ENCODE data around the gene SHC3.

DNA sequence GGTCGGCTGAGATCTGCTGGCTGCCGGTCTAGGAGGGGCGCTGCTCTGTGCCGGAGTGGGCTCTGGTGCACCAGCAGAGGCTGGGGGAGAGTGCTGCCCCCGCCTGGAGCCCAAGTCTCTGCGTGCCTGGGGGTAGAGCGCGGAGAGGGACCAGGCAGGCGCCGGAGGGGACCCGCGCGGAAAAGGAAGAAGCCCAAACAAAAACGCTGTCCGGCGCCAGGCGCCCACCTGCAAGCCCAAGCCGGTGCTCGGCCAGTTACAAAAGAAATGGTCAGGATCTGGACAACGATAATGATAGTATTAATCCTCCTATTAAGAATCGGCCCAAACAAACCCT is 187.9 kb downstream of the SHC3 start:
- TF ChIP-seq POLR2A (IDR thresholded peaks at IDR 0.05) = no peak
- TF ChIP-seq, protein P1, sequence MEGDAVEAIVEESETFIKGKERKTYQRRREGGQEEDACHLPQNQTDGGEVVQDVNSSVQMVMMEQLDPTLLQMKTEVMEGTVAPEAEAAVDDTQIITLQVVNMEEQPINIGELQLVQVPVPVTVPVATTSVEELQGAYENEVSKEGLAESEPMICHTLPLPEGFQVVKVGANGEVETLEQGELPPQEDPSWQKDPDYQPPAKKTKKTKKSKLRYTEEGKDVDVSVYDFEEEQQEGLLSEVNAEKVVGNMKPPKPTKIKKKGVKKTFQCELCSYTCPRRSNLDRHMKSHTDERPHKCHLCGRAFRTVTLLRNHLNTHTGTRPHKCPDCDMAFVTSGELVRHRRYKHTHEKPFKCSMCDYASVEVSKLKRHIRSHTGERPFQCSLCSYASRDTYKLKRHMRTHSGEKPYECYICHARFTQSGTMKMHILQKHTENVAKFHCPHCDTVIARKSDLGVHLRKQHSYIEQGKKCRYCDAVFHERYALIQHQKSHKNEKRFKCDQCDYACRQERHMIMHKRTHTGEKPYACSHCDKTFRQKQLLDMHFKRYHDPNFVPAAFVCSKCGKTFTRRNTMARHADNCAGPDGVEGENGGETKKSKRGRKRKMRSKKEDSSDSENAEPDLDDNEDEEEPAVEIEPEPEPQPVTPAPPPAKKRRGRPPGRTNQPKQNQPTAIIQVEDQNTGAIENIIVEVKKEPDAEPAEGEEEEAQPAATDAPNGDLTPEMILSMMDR (IDR thresholded peaks at IDR 0.05) = no peak

All from body of pancreas (tissue), 4 donors.